ENCODE measurements around the gene JDP2.
"Not testable (repeated sequence)": the region's sequence is repeated elsewhere in the genome, so short reads cannot be mapped to it uniquely, and the experiment has no call there.

JDP2 gene

DNA sequence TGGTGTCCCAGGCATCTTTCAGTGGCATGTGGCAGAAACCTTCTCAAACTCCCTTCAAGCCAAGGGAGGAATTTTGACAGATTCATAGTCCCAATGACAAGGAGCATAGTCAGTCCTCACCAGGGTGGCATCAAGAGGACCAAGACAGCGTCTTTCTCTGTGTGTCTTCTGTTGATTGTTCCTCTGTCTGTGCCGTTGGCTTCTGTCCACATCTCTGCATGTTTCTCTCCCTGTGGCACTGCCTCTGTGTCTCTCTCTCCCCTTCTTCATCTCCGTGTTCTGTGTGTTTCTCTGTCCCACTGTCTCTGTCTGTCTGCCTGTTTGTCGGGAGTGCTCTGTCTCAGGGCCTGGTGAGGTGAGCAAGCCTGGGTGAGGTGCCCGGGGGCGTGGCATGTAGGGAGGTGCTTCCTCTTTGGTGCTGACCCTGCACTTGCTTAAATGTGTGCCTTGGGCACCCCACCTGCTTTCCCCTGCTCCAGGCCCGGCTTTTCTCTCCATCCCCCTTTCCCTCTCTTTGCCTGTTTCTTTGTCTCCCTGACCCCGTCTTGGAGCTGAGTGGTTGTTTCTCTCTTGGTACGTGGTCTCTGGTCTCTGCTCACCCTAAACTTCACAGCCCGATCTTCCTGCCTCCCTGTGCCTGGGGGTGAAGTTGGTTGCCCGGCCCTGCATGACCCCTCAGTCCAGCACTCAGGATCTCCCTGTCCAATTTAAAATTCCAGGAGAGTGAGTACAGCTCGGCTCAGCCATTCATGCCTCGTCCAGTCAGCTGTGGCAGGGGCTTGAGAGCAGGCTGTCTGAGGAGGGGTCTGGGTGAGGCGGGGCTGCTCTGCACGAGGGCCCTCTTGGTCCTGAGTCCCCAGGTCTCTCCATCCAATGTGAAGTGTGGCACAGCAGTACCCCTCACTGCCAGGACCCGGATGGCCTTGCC, 28.5 kb downstream of the JDP2 start:
- DNase-seq (ENCODE audit: low read depth), result no peak

DNA sequence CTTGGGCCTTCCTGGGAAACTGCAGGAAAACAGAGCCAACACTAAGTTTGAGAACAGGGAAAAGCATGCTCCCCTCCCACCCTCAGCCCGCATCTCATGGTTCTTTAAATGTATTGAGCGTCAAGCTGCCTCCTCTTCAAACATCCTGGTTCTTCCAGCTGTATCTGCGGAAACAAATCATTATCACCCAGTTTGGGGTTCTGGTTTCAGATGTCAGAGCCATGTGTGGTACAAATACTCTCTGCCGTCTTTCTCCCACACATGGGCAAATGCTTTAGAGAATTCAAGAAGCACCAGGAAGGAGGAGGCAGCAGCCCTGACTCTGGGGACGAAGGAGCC, 29.1 kb downstream of the JDP2 start:
- DNase-seq (ENCODE audit: low read depth), result no peak

DNA sequence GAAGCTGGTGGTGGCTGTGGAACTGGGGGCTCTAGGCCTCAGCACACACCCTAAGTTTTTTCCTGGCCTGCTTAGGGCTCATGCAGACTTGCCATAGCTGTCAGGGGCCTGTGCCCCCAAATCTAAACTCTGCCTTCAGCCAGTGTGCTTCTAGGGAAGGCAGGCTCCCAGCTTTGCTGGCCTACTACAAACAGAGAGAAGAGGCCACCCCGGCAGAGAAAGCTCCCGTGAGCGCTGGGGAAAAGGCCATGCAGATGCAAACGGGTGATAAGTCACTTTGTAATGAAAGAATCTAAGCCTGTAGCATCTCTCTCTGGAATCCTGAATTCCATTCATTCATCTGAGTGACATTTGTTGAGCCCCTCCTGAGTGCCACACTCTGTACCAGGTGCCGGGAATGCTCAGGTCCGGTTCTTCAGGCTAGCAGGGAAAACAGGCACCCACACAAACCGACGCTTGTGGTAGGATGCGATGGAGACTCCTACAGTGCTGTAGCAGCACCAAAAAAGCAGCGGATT, 29.9 kb downstream of the JDP2 start:
- DNase-seq (ENCODE audit: low read depth), result no peak

DNA sequence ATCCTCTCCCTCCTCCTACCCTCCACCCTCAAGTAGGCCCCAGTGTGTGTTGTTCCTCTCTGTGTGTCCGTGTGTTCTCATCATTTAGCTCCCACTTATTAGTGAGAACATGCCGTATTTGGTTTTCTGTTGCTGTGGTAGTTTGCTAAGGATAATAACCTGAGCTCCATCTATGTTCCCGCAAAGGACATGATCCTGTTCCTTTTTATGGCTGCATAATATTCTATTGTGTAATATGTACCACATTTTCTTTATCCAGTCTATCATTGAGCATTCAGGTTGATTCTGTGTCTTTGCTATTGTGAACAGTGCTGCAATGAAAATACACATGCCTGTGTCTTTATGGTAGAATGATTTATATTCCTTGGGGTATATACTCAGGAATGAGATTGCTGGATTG, 30.5 kb downstream of the JDP2 start:
- DNase-seq (ENCODE audit: low read depth), result no peak

DNA sequence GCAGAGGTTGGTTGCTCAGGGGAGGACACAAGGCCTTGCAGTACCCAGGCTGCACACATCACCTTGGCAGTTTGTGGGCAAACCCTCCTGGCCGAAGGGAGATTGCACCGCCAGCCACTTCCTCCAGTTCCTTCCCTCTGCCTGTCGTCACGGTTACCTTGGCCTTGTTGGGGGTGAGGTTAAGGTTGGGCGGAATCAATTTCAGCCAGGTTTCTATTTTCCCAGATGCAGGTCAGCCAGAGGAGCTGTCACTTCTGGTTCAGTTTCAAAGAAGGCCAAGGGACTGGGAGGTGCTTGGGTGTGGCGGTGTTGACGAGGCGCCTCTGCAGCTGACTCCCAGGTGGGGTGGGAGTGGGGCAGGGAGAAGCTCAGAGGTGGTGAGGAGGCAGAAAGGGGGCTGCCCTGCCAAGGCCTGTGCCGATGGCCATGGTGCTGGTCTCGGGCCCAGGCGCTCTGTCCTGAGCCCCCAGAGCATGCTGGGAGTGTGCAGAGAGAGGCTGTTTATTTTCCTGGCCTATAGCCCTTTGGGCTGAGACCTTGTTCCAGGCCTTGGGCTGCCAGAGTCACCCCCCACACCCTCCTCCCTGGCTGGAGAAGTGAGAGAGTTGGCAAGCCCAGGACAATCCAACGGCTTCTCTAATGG, 31.4 kb downstream of the JDP2 start:
- no peak for DNase-seq (ENCODE audit: low read depth)

DNA sequence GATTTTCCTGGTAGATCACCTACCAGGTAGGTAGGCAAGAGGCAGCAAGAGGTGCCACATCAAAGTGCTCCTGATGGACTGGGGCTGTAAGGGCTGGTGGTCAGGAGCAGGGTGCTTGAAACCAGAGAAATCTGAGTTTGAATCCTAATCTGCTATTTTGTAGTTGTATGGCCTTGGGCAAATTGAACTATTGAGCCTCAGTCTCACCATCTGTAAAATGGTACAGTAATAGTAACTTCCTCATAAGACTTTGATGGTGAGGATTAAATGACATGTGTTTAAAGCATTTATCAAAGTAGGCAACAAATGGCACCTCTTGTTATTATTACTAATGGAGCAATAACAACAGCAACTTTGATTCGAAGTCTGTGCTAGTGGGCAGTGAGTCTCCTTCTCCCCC, 32.0 kb downstream of the JDP2 start:
- DNase-seq (ENCODE audit: low read depth), result no peak

DNA sequence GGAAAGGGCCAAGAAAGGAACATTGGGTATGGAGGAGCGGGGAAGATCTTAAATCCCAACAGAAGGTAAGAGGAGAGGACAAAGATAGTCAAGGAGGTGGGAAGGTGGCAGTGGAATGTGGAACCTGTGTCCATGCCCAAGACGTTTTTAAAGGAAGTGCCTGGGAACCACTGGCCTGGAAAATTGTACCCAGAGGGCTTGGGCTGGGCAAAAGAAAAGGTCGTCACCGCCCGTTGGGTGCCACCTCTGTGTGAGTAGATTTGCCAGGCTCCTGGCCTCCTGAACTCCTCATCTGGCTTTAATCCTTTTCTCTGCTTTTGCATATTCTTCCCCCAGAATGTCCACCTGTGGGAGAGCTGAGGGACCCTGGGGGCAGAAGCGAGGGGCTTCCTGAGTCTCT, 32.6 kb downstream of the JDP2 start:
- no peak for DNase-seq (ENCODE audit: low read depth)

DNA sequence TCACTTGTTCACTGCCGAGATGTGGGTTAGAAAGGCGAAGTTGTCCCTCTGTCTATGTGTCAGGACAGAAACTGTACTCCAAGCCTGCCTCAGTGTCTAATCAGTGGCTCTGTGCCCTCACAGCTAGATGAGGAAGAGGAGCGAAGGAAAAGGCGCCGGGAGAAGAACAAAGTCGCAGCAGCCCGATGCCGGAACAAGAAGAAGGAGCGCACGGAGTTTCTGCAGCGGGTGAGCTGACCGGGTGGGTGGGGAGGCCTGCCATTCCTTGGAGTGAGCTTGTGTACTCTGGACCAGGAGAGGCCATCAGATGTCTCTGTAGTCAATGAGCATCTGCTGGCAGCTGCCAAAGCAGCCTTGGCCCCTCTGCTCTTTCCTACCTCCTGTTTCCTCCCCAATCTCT, 33.5 kb downstream of the JDP2 start:
- DNase-seq (ENCODE audit: low read depth), result no peak

DNA sequence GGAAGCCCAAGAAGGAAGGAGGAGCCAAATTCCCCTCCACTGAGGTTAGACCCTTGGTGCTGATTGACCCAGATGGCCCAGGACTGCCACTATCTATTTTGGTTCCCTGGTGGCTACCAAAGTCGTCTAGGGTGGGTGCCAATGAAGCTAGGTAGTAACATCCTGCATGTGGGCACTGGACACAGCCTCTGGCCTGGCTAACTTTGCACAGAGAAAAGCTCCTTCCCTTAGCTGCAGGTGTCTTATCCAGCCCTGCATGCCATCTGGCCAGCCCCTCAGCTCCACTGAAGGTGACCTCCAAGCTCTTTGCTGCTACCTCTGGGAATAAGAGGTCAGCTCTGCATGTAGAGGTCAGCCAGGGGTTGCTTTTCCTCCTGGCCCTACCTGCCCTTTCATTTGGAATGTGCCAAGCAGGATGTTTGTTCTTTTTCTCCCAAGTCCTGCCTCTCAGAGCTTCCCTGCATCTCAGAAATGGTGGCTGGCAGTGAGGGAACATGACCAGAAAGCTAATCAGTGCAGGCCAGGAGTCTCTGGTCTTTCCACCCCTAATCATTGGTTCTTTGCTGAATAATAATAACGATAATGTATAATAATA, 34.0 kb downstream of the JDP2 start:
- DNase-seq (ENCODE audit: low read depth), result no peak

DNA sequence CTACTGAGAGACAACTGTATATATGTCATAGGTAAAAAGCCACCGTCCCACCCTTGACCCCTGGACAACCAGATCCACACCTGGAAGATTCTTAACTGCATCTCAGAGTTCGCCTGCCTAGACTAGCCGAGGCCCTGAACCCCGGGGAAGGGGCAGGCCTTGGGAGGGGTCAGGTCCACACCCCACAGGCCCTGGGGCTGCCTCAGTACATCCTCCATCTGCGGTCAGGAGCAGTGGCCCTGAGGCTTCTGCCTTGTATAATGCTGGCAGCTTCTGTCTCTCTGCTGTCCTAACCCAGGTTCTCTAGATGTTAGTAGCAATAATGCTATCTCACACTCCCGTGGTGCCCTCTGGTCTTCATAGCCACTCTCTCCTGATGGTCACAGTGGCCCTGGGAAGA, 36.8 kb downstream of the JDP2 start:
- DNase-seq (ENCODE audit: low read depth), result no peak

DNA sequence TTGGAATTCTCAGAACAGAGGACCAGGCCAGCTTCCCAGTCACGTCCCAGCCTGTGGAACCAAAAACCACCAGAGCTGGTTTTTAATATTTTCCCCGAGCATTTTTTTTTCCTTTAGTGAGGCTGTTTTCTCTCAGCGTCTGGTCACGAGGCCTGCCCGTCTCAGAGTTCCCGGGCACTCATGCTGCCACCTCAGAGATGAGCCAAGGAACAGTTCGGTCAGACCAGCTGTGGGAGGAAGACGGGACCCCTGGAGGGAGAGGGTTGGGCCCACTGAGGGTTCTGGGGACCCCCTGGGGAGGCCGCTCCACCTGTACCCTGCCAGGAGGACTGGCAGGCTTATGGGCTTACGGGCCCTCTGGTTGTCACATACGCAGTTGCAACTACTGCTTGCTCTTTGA, 39.9 kb downstream of the JDP2 start:
- DNase-seq (ENCODE audit: low read depth), result no peak

DNA sequence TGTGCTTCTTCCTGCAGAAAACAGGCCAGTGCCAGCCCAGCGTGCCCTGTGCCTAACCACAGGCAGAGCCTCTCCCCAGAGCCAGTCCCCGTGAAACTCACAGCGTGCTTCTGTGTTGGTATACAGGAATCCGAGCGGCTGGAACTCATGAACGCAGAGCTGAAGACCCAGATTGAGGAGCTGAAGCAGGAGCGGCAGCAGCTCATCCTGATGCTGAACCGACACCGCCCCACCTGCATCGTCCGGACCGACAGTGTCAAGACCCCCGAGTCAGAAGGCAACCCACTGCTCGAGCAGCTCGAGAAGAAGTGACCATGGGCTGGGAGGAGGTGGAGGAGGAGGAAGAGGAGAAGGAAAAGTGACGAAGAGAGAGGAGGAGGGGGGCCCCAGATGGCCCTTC, 41.3 kb downstream of the JDP2 start:
- DNase-seq (ENCODE audit: low read depth), result no peak

DNA sequence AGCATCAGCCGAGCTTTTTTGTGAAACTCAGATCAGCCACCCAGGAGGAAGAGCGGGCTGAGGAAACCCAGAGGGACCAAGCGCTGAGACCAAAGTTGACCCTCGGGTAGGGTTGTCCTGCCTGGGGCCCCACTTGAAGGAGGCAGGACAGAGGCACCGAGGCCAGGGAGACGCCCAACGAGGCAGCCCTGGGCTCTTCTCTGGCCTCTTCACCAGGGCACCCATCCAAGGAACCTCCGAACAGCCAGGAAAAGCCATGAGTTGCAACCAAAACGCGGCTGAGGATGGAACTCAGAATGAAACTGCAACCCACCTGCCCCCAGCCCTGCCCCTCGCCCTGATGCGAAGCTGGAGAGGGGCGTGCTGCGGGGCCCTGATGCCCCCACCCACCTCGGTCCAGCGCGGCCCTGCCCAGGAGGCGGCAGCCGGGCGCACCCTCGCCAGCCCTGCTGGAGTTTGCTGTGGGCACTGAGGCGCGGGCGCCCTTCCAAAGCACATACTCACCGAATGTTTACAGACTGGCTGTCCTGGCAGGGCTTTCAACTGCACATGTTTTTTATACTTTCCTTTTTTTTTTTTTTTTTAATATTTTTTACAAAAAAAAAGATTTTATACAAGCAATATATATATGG, 41.9 kb downstream of the JDP2 start:
- no peak for DNase-seq (ENCODE audit: low read depth)

DNA sequence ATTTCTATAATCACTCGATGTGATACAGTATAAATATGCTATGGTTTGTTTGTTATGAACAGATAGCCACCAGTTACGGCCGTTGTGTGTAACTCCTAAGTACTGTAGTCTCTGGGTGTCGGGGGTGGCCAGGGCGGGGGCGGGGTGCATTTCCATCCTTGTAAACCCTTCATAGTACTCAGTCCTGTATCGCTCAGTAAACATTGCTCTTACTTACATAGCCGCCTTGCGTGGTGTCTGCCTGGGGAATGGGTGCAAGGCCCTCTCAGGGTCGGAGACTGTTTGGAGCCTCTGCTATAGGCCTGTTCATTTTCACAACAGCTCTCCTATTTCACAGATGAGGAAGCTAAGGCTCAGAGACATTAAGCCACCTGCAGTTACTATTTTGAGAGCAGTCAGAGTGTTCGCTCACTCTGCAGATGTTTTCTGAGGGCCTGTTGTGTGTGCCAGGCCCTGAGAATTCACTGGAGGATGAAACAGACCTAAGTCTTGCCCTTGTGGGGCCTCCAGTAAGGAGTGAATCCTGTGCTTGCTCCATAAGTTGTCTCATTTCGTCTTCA, 42.5 kb downstream of the JDP2 start:
- DNase-seq (ENCODE audit: low read depth), result no peak

DNA sequence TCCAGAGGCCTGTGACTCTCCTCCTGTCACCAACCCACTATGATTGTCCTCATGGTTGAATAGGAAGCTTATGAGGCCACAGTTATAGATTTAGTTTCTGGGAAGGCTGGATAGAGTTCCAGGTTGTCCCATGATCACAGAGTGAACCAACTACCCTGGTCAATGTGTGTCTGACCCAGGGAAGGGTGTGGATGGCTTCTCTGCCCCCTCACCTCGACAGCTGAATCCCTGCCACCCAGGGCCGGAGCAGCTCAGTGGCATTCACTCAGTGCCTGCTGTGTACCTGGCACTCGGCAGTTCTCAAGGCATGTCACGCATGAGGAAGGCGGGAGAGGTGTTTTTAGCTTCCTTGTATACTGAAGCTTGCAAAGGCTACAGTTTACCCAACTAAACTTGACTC, 43.2 kb downstream of the JDP2 start:
- DNase-seq (ENCODE audit: low read depth), result no peak

DNA sequence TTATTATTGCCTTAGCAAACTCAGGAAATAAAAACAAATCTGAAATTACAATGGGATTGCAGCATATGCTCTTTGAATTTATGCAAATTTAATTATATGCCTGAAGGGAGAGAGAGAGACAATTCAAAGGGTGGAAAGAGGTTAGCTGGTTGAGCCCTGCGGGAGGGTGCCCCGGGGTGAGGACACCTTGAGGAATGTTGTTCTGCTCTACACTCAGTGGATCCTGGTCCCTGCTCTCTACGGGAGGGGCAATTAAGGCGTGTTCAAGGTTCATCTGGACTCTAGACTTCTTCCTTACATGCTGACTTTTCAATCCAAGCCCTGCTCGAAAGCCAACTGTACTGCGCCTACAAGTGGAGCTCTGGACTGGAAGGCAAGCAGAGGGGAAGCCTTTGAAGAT, 46.3 kb downstream of the JDP2 start:
- not testable (repeated sequence) for DNase-seq (ENCODE audit: low read depth)

DNA sequence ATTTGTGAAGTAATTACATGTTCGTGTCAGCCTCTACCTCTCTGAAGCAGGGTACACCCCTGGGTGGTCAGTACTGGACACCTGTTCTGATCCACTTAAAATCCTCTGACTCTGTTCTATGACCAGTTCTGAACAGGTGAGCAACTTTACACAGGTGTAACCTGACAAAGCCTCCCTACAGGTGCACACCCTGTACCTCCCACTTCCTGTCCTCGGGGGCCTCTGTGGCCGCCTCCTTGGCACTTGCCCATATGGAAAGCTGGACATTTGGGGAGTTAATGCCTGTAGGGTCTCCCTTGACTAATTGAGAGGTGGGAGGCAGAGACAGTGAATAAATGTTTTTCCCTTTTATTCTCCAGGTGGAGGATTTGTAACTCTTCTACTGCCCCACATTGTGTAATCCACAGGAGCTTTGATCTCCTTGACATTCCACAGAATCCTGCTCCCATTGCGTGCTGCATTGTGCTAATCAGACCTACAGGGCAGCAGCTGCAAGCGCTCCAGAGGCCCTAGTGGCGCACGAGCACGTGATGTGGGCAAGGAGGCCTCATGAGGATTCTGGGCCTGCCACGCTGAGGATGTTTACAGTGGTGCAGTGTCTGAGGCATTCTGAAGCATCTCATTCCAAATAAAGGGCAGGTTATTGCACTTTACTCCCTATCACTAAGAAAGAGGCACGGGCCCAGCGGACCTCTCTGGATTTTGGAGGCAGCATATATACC, 48.6 kb downstream of the JDP2 start:
- DNase-seq (ENCODE audit: low read depth), result no peak

DNA sequence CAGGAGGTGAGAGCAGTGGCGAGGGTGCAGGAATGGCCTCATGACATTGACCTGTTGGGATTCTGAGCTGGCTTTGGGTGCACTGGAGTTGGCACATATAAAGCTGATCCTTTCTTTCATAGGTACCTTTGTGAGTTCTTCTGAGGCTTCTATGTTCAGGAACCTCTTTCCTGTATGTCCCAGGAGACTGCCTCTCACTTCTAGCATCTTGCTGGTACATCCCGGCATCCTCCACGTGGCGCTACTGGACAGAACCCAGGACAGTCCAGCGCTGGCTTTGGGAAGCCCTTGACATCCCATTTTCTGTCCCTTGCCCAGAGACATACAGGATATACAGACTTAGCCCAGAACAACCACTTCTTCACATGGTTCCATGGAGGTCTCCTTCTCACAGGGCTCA, 50.1 kb downstream of the JDP2 start:
- no peak for DNase-seq (ENCODE audit: low read depth)

DNA sequence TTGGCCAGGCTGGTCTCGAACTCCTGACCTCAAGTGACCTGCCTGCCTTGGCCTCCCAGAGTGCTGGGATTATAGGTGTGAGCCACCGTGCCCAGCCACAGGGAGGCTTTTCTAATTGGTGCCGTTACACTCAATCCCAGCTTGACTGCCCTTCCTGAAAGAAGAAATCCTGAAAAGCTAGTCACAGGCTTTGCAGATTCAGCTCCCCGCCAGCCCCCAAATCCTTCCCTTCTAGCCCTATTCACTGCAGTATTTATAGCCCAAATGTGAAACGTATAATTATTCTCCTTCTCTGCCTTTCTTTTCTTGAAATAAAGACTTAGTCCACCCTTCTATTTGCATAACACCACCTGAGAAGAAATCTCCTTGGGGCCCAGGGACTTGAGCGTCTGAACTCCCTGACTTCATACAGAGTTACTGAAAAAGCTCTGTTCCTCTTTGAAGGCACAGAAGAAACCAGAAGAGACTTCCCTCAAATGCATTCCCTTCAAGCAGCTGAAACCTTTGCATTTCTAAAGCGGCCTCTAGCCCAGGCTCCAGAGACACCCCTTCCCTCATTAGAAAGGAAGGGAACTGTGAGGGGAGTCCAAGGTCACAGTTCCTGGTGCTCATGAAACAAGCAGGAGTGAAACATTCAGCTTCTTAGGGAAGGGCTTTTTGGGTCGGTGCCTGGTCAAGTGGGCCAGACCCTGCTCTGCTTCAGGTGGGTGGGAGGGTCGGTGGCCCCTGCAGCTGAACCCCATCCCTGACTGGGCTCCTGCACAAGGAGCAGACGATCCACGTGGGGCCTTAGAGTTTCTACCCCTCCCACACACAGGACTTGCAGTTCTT, 52.2 kb downstream of the JDP2 start:
- DNase-seq (ENCODE audit: low read depth), result no peak

DNA sequence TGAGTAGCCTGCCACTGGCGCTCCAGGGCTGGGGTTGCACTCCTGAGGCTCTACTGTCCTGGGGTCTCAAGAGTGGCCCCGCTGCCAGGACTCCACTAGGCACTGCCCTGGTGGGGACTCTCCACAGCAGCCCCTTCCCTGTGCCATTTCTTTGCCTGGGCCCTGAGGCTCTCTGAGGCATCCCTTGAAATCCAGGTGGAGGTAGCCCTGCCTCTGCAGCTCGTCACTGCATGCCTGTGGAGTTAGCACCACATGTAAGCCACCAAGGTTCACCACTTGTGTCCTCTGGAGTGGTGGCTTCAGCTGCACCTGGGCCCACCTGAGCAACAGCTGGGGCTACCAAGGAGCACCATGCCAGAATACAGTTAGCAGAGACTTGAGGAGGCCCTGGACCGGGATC, 54.5 kb downstream of the JDP2 start:
- no peak for DNase-seq (ENCODE audit: low read depth)

Measured in stimulated activated CD8-positive, alpha-beta memory T cell treated with anti-CD3 and anti-CD28 coated beads, Interleukin-7, amount 100 ng/mL, for 24 hours (primary cell).